Measurements from ENCODE around the gene IRF7.
A peak's percentile ranks its signal among the peaks of the same experiment; 100 is the strongest.

Gene IRF7

DNA sequence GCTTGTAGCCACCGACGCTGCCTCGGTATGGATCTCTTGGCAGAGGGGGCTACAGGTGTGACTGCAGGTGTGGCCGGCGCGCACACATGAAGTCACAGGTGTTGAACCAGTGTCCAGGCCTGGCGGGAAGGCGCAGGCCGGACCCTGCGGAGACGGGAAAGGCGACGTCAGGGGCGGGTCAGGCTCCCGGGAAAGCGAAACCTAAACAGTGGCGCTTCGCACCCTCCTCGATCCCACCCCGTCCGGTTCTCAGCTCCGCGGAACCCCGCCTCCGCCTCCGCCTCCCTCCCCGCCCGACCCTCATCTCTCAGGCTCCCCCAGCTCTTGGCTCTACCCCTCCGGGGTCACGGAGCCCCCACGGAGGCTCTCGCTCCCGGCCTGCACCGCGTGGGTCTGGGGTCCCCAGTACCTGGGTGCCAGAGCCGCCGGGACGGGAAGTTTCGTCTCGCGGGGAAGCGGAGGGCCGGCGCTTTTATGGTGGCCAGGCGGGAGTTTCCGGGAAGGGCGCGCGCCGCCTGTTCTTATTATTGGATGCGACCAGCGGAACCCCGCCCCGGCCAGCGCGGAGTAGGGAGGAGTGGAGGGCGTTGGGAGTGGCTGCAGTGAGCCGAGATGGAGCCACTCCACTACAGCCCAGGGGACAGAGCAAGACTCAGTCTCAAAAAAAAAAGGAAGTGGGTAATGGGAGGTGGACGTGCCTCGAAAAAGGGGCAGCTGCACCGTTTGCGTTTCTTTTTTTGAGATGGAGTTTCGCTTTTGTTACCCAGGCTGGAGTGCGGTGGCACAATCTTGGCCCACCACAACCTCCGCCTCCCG lies at the start of gene IRF7:
IRF7 (minus strand) TSS at position 447 of the 816 bp plus-strand sequence. CDS start 586 bp downstream, outside the sequence.
- in situ Hi-C loops (cut with HindIII; ENCODE audit: low sequenced_read_pairs) = no loop called here
- DNase-seq (ENCODE audit: low read depth) = peak; percentile 68
- TF ChIP-seq, protein P1, sequence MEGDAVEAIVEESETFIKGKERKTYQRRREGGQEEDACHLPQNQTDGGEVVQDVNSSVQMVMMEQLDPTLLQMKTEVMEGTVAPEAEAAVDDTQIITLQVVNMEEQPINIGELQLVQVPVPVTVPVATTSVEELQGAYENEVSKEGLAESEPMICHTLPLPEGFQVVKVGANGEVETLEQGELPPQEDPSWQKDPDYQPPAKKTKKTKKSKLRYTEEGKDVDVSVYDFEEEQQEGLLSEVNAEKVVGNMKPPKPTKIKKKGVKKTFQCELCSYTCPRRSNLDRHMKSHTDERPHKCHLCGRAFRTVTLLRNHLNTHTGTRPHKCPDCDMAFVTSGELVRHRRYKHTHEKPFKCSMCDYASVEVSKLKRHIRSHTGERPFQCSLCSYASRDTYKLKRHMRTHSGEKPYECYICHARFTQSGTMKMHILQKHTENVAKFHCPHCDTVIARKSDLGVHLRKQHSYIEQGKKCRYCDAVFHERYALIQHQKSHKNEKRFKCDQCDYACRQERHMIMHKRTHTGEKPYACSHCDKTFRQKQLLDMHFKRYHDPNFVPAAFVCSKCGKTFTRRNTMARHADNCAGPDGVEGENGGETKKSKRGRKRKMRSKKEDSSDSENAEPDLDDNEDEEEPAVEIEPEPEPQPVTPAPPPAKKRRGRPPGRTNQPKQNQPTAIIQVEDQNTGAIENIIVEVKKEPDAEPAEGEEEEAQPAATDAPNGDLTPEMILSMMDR (IDR thresholded peaks at IDR 0.05; ENCODE audit: low read depth, low read length, missing control alignments) = no peak
- H3K4me3 ChIP-seq (ENCODE audit: low read depth, low read length) = peak within 1 kb of the TSS; percentile 56

DNA sequence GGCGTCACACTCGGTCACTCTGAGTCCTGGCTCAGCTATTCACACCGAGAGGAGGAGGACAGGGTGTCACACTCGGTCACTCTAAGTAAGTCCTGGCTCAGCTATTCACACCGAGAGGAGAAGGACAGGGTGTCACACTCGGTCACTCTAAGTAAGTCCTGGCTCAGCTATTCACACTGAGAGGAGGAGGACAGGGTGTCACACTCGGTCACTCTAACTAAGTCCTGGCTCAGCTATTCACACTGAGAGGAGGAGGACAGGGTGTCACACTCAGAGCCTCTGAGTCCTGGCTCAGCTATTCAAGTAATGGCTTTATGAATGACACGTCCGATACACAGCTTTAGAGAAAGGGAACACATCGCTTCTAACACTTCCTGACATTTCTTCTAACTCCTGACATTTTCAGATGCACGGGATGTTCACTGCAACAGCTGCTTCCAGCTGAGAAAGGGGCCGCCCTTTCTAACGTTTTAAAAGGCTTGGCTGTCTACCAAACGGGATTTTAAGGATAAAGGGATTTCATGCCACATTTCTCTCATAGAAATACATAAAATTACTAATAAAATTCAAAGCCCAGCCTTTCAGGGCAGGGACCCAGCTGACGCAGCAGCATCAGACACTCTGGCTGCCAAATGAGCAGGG lies 49.4 kb upstream of the IRF7 start:
- TF ChIP-seq, protein P1 (IDR thresholded peaks at IDR 0.05; ENCODE audit: low read depth, low read length, missing control alignments) = no peak
- no peak for DNase-seq (ENCODE audit: low read depth)
- in situ Hi-C loops (cut with HindIII; ENCODE audit: low sequenced_read_pairs) = loop anchor here (25.0 kb wide), 1 partner anchor 97 kb away; no protein-coding TSS in a partner anchor
- no peak overlapping the region for H3K4me3 ChIP-seq (ENCODE audit: low read depth, low read length)

DNA sequence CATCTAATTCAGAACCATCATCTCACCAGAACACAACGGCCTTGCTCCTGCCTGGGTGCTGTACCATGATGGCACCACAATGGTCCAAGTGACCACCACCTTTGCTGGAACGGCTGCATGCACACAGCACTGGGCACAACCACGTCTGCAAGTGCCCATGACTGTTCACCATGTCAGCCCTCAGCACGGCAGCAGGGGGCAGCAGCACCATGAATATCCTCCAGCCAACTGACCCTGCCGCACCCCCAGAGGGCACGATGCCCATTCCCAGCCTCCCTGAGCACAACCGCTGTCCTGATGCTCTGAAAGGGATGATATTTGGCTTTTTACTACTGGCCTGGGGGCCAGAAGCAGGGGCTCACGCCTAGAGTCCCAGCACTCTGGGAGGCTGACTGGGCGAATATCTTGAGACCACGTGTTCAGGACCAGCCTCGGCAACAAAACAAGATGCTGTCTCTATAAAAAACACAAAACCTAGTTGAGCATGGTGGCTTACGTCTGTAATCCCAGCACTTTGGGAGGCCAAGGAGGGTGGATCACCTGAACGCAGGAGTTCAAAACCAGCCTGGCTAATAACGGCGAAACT lies 47.0 kb upstream of the IRF7 start:
- TF ChIP-seq, protein P1 (IDR thresholded peaks at IDR 0.05; ENCODE audit: low read depth, low read length, missing control alignments) = peak; percentile 68
- in situ Hi-C loops (cut with HindIII; ENCODE audit: low sequenced_read_pairs) = loop anchor here (25.0 kb wide), 1 partner anchor 100 kb away; no protein-coding TSS in a partner anchor
- DNase-seq (ENCODE audit: low read depth) = peak; percentile 18
- no peak overlapping the region for H3K4me3 ChIP-seq (ENCODE audit: low read depth, low read length)

DNA sequence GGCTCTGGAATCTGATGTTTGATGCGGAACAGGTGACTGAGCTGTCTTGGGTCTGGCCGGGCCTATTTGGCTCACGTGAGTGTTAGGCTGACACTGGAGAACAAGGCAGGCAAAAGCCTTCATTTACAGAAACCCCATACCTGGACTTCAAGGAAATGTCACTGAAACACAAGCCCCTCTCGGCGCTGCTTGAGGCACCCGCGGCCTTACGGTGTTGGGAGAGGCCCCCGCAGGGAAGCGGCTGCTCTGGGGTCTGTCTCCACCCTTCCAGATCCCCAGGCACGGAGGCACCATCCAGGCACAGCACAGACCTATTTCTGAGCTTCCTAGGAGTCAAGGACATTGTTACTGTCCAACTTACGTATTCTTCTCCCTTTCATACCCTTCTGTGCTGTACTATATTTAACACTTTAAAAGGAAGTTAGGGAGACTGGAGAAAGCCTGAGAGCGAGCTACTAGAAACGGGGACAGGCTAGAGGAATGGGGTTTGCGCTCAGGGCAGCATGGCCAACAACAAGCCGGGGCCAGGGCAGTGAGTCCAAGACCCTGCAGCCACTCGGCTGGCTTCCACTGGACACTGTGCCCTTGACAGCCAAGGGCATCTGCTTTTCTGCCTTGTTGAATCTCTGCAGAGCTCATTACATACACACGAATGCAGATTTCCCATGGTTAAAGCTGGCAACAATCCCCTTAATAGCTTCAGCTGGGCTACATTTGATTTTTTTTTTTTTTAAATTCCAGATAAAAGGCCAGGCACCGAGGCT lies 45.1 kb upstream of the IRF7 start:
- in situ Hi-C loops (cut with HindIII; ENCODE audit: low sequenced_read_pairs) = loop anchor here (25.0 kb wide), 1 partner anchor 101 kb away; no protein-coding TSS in a partner anchor
- TF ChIP-seq, protein P1 (IDR thresholded peaks at IDR 0.05; ENCODE audit: low read depth, low read length, missing control alignments) = no peak

DNA sequence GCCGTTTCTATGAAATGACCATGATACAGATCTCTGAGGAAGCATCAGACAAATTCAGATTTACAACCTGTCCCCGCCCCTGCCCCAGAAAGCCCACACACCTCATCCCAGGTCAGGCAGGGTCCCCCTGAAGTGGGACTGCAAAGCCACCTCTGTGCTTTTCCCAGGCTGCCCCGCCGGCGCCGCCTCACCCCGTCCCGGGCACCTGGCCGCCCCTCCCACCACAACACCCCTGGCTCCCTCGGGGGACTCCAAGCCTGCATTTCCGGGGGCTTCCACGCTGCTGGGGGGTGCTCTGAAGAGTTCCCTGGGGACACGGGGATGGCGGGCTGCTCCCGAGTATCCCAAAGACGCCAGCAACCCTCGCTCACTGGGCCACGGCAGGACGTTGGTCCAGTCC lies 44.5 kb upstream of the IRF7 start:
- DNase-seq (ENCODE audit: low read depth) = no peak
- TF ChIP-seq, protein P1 (IDR thresholded peaks at IDR 0.05; ENCODE audit: low read depth, low read length, missing control alignments) = no peak
- in situ Hi-C loops (cut with HindIII; ENCODE audit: low sequenced_read_pairs) = loop anchor here (25.0 kb wide), 1 partner anchor 102 kb away; no protein-coding TSS in a partner anchor

More for the DNA sequence above, 45.1 kb upstream of the IRF7 start:
- no peak overlapping the region for H3K4me3 ChIP-seq (ENCODE audit: low read depth, low read length)
- DNase-seq (ENCODE audit: low read depth) = no peak

More for the DNA sequence above, 44.5 kb upstream of the IRF7 start:
- H3K4me3 ChIP-seq (ENCODE audit: low read depth, low read length) = no peak overlapping the region
